H1 (cell line): ENCODE measurements around the gene PARP16. TPM values are rescaled to one million over a fixed set of nuclear protein-coding genes. Genes with fewer than 3 reads are reported as not detected.

ENCODE experiments used
- CTCF ChIA-PET: fragments of 300-600 bp; sonication (Branson Sonifier 250); formaldehyde crosslinking; loops from one replicate; lab custom pipeline; 2021; ENCODE audit not compliant: partially characterized antibody; lab: Charles Lee
- POLR2A ChIA-PET: fragments of 300-600 bp; sonication (Branson Sonifier 250); formaldehyde crosslinking; loops from one replicate; lab custom pipeline; 2021; ENCODE audit warnings: inconsistent platforms; ENCODE audit not compliant: partially characterized antibody; lab: Charles Lee
- DNase-seq, 2 experiments: peaks; one replicate each; pipeline versions ENCODE4 v3.0.0 to v3.0.0-alpha.2; 2010 to 2022; ENCODE audit warnings: low spot score in 2 of 2, low read depth in 1 of 2, mixed read lengths in 1 of 2
- FAIRE-seq: peaks from 2 replicates; lab custom pipeline; 2011; peaks lifted over from hg19 to GRCh38; lab: Jason Lieb, UNC
- H2AFZ ChIP-seq: 2 replicates; pipeline ENCODE4 v1.8.1; 2012; ENCODE audit warnings: low read length, inconsistent platforms
- H2AK5ac ChIP-seq: 2 replicates; pipeline ENCODE4 v1.6.1; 2013; ENCODE audit warnings: low read depth, low read length
- H2BK120ac ChIP-seq: replicated peaks from 2 replicates; pipeline ENCODE3; 2013; ENCODE audit warnings: low read depth, low read length, inconsistent platforms
- H2BK12ac ChIP-seq: 2 replicates; pipeline ENCODE4 v1.6.1; 2013; ENCODE audit warnings: low read depth, low read length
- H2BK15ac ChIP-seq: 2 replicates; pipeline ENCODE4 v1.6.1; 2013; ENCODE audit warnings: low read length
- H2BK20ac ChIP-seq: 2 replicates; pipeline ENCODE4 v1.6.1; 2013; ENCODE audit warnings: low read length
- H2BK5ac ChIP-seq: 2 replicates; pipeline ENCODE4 v1.6.1; 2013; ENCODE audit warnings: low read depth, low read length
- H3K14ac ChIP-seq: 2 replicates; pipeline ENCODE4 v1.6.1; 2013; ENCODE audit warnings: inconsistent platforms; ENCODE audit not compliant: insufficient read length
- H3K18ac ChIP-seq: 2 replicates; pipeline ENCODE4 v1.6.1; 2013; ENCODE audit warnings: low read length; ENCODE audit errors: extremely low read depth
- H3K23ac ChIP-seq: 2 replicates; pipeline ENCODE4 v1.6.1; 2013; ENCODE audit warnings: inconsistent platforms; ENCODE audit not compliant: insufficient read length
- H3K23me2 ChIP-seq: 2 replicates; pipeline ENCODE4 v1.6.1; 2013; ENCODE audit warnings: low read depth, low read length
- H3K27ac ChIP-seq: 2 replicates; pipeline ENCODE4 v1.6.1; 2011; ENCODE audit warnings: low read depth, low read length, inconsistent platforms
- H3K27me3 ChIP-seq, 4 experiments: replicated peaks in 1 of 4; 1 replicate in 1 of 4; 2 replicates in 3 of 4; pipeline versions ENCODE4 v1.6.1 to v1.8.1; 2011 to 2013; ENCODE audit warnings: low read length in 3 of 4, mild to moderate bottlenecking in 3 of 4, inconsistent platforms in 2 of 4, mixed read lengths in 2 of 4, moderate library complexity in 1 of 4; ENCODE audit not compliant: control insufficient read depth in 3 of 4, insufficient read depth in 3 of 4; ENCODE audit errors: extremely low read depth in 1 of 4
- H3K36me3 ChIP-seq, 4 experiments: 2 replicates each; pipeline versions ENCODE4 v1.6.1 to v1.8.1; 2011 to 2013; ENCODE audit warnings: mild to moderate bottlenecking in 4 of 4, low read length in 3 of 4, moderate library complexity in 2 of 4, control low read depth in 1 of 4, inconsistent platforms in 1 of 4; ENCODE audit not compliant: insufficient read depth in 4 of 4, control insufficient read depth in 2 of 4
- H3K4ac ChIP-seq: replicated peaks from 2 replicates; pipeline ENCODE3; 2013; ENCODE audit warnings: low read length, low read depth, mixed read lengths, inconsistent platforms; ENCODE audit not compliant: insufficient read length
- H3K4me1 ChIP-seq, 4 experiments: replicated peaks in 1 of 4; 1 replicate in 1 of 4; 2 replicates in 3 of 4; pipeline versions ENCODE4 v1.6.1 to v1.8.1; 2011 to 2013; ENCODE audit warnings: low read length in 3 of 4, inconsistent platforms in 2 of 4, mixed read lengths in 1 of 4; ENCODE audit not compliant: insufficient read depth in 4 of 4, control insufficient read depth in 3 of 4
- H3K4me2 ChIP-seq, 2 experiments: 2 replicates each; pipeline versions ENCODE4 v1.6.1 to v1.8.1; 2011 to 2013; ENCODE audit warnings: low read depth in 2 of 2, low read length in 2 of 2, control low read depth in 1 of 2, inconsistent platforms in 1 of 2, mild to moderate bottlenecking in 1 of 2; ENCODE audit not compliant: insufficient read depth in 1 of 2
- H3K4me3 ChIP-seq, 4 experiments: fragments of 200-600, 300-600 bp in 1 of 4; sonication (generic), shearing (Covaris generic), sonication (Bioruptor Twin) in 1 of 4; 2 replicates each; pipeline versions ENCODE4 v1.5.1 to v1.8.1; 2011 to 2016; ENCODE audit warnings: low read length in 4 of 4, low read depth in 3 of 4, control low read depth in 2 of 4, inconsistent platforms in 2 of 4, mild to moderate bottlenecking in 2 of 4, mixed read lengths in 1 of 4, moderate library complexity in 1 of 4; ENCODE audit not compliant: insufficient read depth in 2 of 4; ENCODE audit errors: extremely low read depth in 1 of 4
- H3K56ac ChIP-seq: replicated peaks from 2 replicates; pipeline ENCODE3; 2013; ENCODE audit warnings: low read depth, mild to moderate bottlenecking, mixed read lengths, low read length, inconsistent platforms; ENCODE audit not compliant: insufficient read length
- H3K79me1 ChIP-seq: 2 replicates; pipeline ENCODE4 v1.6.1; 2013; ENCODE audit warnings: low read depth, low read length, control low read depth
- H3K79me2 ChIP-seq, 2 experiments: 2 replicates each; pipeline versions ENCODE4 v1.6.1 to v1.8.1; 2012 to 2013; ENCODE audit warnings: low read length in 2 of 2, mild to moderate bottlenecking in 2 of 2, inconsistent platforms in 1 of 2; ENCODE audit not compliant: insufficient read depth in 2 of 2, control insufficient read depth in 1 of 2
- H3K9ac ChIP-seq, 4 experiments: replicated peaks in 1 of 4; 1 replicate in 1 of 4; 2 replicates in 3 of 4; pipeline versions ENCODE4 v1.6.1 to v1.8.1; 2011 to 2013; ENCODE audit warnings: low read depth in 3 of 4, low read length in 3 of 4, control low read depth in 2 of 4, mild to moderate bottlenecking in 2 of 4, moderate library complexity in 2 of 4, inconsistent platforms in 1 of 4; ENCODE audit errors: extremely low read depth in 1 of 4
- H3K9me3 ChIP-seq, 2 experiments: 2 replicates each; pipeline versions ENCODE4 v1.6.1 to v1.8.1; 2012 to 2013; ENCODE audit warnings: mild to moderate bottlenecking in 2 of 2, moderate library complexity in 2 of 2, control low read depth in 1 of 2, inconsistent platforms in 1 of 2, low read depth in 1 of 2, low read length in 1 of 2, mixed read lengths in 1 of 2; ENCODE audit not compliant: insufficient read depth in 2 of 2
- H4K20me1 ChIP-seq, 2 experiments: replicated peaks in 1 of 2; 2 replicates each; pipeline versions ENCODE3 to v1.8.1; 2011 to 2013; ENCODE audit warnings: inconsistent platforms in 2 of 2, low read length in 2 of 2, mild to moderate bottlenecking in 1 of 2; ENCODE audit not compliant: insufficient read depth in 2 of 2, control insufficient read depth in 1 of 2
- H4K5ac ChIP-seq: 2 replicates; pipeline ENCODE4 v1.6.1; 2013; ENCODE audit warnings: low read length, low read depth, mixed read lengths, inconsistent platforms; ENCODE audit not compliant: insufficient read length
- H4K8ac ChIP-seq: 2 replicates; pipeline ENCODE4 v1.8.0; 2013; ENCODE audit warnings: mild to moderate bottlenecking, moderate library complexity, low read length, inconsistent platforms; ENCODE audit not compliant: insufficient read depth; ENCODE audit errors: extremely low read depth
- H4K91ac ChIP-seq: replicated peaks from 2 replicates; pipeline ENCODE3; 2013; ENCODE audit warnings: low read length, mixed read lengths, inconsistent platforms; ENCODE audit not compliant: insufficient read length
- BACH1 ChIP-seq: IDR thresholded peaks from 2 replicates; pipeline ENCODE4 v1.6.1; 2012; ENCODE audit warnings: low read length, improper control_type of control experiment
- BCL11A ChIP-seq, 2 experiments: IDR thresholded peaks; one replicate each; pipeline ENCODE4 v1.6.1; 2011; ENCODE audit warnings: low read depth in 2 of 2, low read length in 2 of 2, mild to moderate bottlenecking in 2 of 2
- CBX8 ChIP-seq: fragments of 300-800, 300-1000 bp; sonication (generic); IDR thresholded peaks from 2 replicates; pipeline ENCODE4 v1.7.1; 2016; ENCODE audit warnings: low read depth, low read length, borderline replicate concordance
- CREB1 ChIP-seq: IDR thresholded peaks from 2 replicates; pipeline ENCODE4 v1.6.1; 2012; ENCODE audit warnings: inconsistent platforms
- CTBP2 ChIP-seq: IDR thresholded peaks from 2 replicates; pipeline ENCODE4 v1.7.0; 2011; ENCODE audit warnings: borderline replicate concordance, mild to moderate bottlenecking, moderate library complexity, mixed read lengths, low read length; ENCODE audit not compliant: insufficient read depth, insufficient read length
- POLR2AphosphoS5 ChIP-seq: IDR thresholded peaks from 2 replicates; pipeline ENCODE4 v1.6.1; 2011; ENCODE audit warnings: low read depth, low read length
- POU5F1 ChIP-seq: IDR thresholded peaks from 2 replicates; pipeline ENCODE4 v1.6.1; 2011; ENCODE audit warnings: low read depth, mild to moderate bottlenecking, low read length, moderate library complexity
- RNF2 ChIP-seq: fragments of 200-900, 300-1000 bp; sonication (generic); IDR thresholded peaks from 2 replicates; pipeline ENCODE4 v1.7.1; 2016; ENCODE audit warnings: borderline replicate concordance, low read depth, mild to moderate bottlenecking, antibody characterized with exemption, low read length; ENCODE audit not compliant: poor library complexity, severe bottlenecking; ENCODE audit errors: missing control alignments
- SP4 ChIP-seq: IDR thresholded peaks from 2 replicates; pipeline ENCODE4 v1.6.1; 2012; ENCODE audit warnings: low read length, inconsistent platforms
- SUZ12 ChIP-seq: fragments of 200-600 bp; sonication (generic); IDR thresholded peaks from 2 replicates; pipeline ENCODE4 v1.6.1; 2012; ENCODE audit warnings: mild to moderate bottlenecking, inconsistent platforms, low read length, moderate library complexity, mixed read lengths
- ZNF274 ChIP-seq: IDR thresholded peaks from 2 replicates; pipeline ENCODE4 v1.7.0; 2012; ENCODE audit warnings: low read length, borderline replicate concordance; ENCODE audit errors: extremely low read depth
- WGBS, 2 experiments: shearing (Covaris generic) in 1 of 2; methylation state at CpG; one replicate each; pipeline versions ENCODE4 v1.1.6 to v1.1.7; 2013 to 2015; ENCODE audit warnings: low lambda C conversion rate in 2 of 2, mixed read lengths in 2 of 2, inconsistent platforms in 1 of 2, low coverage in 1 of 2, missing lambda C conversion rate in 1 of 2; ENCODE audit not compliant: insufficient replicate concordance in 2 of 2, insufficient coverage in 1 of 2, insufficient read length in 1 of 2; ENCODE audit errors: extremely low coverage in 1 of 2, missing lambda C conversion rate in 1 of 2; 5-methylcytosine and 5-hydroxymethylcytosine counted together
- polyA plus RNA-seq, 7 experiments: library from polyadenylated mRNA; depleted of rRNA in 3 of 7; stranded (reverse) in 5 of 7; unstranded in 2 of 7; fragments of >200 nt in 5 of 7; fragments of 200-250 nt in 2 of 7; gene quantifications; 1 replicate in 5 of 7; 2 replicates in 1 of 7; 4 replicates in 1 of 7; pipeline versions ENCODE4 v1.2.1 to v1.2.3, GENCODE V29; 2011 to 2013; ENCODE audit warnings: missing spikeins in 2 of 7, mixed read lengths in 2 of 7
- total RNA-seq: library from RNA; stranded (reverse); fragmentation: NEBNext Ultra II Directional; extraction: Animal tissue kit (Norgen Biotek cat#: 25700); gene quantifications from 2 replicates; pipeline ENCODE4 v1.2.1, GENCODE V29; 2021
- TF ChIP-seq, protein P1 (sequence below): IDR thresholded peaks from 2 replicates; pipeline ENCODE4 v1.6.1; 2012; ENCODE audit warnings: inconsistent platforms

The PARP16 gene
- total and polyA plus RNA-seq, 2 of the 8 experiments (the other 6 are each of a cell fraction or from before 2014, with no cell fraction given) = 3.7 to 5.0 TPM

DNA sequence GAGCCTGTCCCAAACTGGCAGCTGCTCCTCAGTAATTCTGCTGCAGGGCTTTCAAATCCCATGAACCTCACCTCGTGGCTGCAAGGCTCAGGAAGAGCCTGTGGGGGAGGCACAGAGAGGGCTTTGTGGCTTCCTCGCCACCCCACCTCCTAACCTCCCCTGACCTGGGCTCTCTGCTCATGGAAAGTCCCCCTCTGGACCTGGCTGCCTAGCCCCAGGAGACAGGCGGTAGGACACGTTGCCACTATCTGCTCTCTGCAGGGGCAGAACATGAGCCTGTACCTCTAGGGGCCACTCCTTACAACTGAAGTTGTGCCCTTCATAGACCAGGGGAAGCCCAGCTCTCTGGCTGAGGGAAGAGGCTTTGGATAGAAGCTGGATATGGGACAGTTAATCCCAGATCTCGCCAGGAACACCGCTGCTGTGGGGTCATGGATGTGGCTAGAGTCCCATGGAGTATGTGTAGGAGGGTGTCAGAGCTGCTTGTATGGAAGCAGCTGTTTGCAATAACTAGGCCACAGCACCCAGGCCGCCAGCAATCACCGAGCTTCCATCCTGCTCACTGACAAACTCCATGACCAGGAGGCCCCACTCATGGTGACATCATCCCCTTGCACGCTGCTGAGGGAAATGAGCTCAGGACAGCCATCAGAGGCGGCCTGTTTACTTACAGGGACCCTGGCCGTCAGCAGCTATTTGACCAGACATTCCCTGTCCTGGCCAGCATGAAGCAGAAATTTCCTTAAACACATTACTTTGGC is 41.4 kb downstream of the PARP16 start:
- H3K27ac ChIP-seq = no peak overlapping the region
- H2BK15ac ChIP-seq = no peak overlapping the region
- H3K27me3 ChIP-seq = no peaks in the 10 kb centered on the region; a peak in 1 of 7 replicates
- H3K23ac ChIP-seq = no peak overlapping the region
- H3K4ac ChIP-seq = no peak overlapping the region
- H4K91ac ChIP-seq = no peak overlapping the region
- H2BK20ac ChIP-seq = no peak overlapping the region
- no peak overlapping the region for H2BK12ac ChIP-seq
- TF ChIP-seq SP4 = no peak
- no peak for TF ChIP-seq CBX8
- TF ChIP-seq POLR2AphosphoS5 = no peak
- TF ChIP-seq POU5F1 = no peak
- no peak for TF ChIP-seq BACH1
- TF ChIP-seq, protein P1, sequence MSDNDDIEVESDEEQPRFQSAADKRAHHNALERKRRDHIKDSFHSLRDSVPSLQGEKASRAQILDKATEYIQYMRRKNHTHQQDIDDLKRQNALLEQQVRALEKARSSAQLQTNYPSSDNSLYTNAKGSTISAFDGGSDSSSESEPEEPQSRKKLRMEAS = no peak
- TF ChIP-seq CREB1 = no peak
- no peak for TF ChIP-seq ZNF274
- no peak for TF ChIP-seq RNF2
- no peak for TF ChIP-seq SUZ12
- TF ChIP-seq BCL11A (IDR thresholded peaks at IDR 0.05; ENCODE audit: low read depth in 2 of 2, low read length in 2 of 2) = no peak
- TF ChIP-seq CTBP2 = no peak
- no peak overlapping the region for H3K56ac ChIP-seq
- no peak overlapping the region for H2AK5ac ChIP-seq
- ChIA-PET CTCF (interaction anchor here (0.6 to 3.5 kb wide), 11 partner anchors 14 to 211 kb away, joined by 3 to 21 read pairs (median 4); partner anchors contain the start of gene CILP), POLR2A (interaction anchor here (1.1 to 2.8 kb wide), 3 partner anchors 24 to 59 kb away, joined by 3 to 7 read pairs (median 3); partner anchors contain the start of gene RNU5B-1)
- no peaks in the 10 kb centered on the region for H3K79me2 ChIP-seq
- no peak overlapping the region for H2BK120ac ChIP-seq
- FAIRE-seq (no peak), DNase-seq (no peak)
- H3K14ac ChIP-seq = no peak overlapping the region
- no peaks in the 10 kb centered on the region for H3K79me1 ChIP-seq
- H3K9ac ChIP-seq = no peak overlapping the region
- peaks cover 0 to 4% (median 2%) of the 10 kb centered on the region in 4 experiments; a peak in 4 of 7 replicates for H3K4me1 ChIP-seq
- WGBS, 2 experiments = 89% methylated on average over 11 of the region's 11 CpGs; no CpG with 5 or more reads in 1 of the 2 experiments
- H4K20me1 ChIP-seq = no peaks in the 10 kb centered on the region
- H3K9me3 ChIP-seq = no peaks in the 10 kb centered on the region
- H2AFZ ChIP-seq = no peak overlapping the region
- H3K18ac ChIP-seq = no peak overlapping the region
- H2BK5ac ChIP-seq = no peak overlapping the region
- H4K5ac ChIP-seq = no peak overlapping the region
- 0 out of 2 replicates have a peak overlapping the region, but pooled peaks have one; percentile 14 for H4K8ac ChIP-seq
- no peak overlapping the region for H3K4me2 ChIP-seq
- no peak overlapping the region for H3K4me3 ChIP-seq
- H3K36me3 ChIP-seq = no peaks in the 10 kb centered on the region
- H3K23me2 ChIP-seq = no peaks in the 10 kb centered on the region
